Spinal cord (tissue), 10 donors: ENCODE results near the gene CELA1. TPM values are rescaled to one million over a fixed set of nuclear protein-coding genes. Genes with fewer than 3 reads are reported as not detected.
A peak's percentile ranks its signal among the peaks of the same experiment; 100 is the strongest.

Experiments
- DNase-seq, 6 donors: peaks; one replicate each; pipeline versions ENCODE4 v3.0.0 to v3.0.0-alpha.2; 2013 to 2015; ENCODE audit warnings: low spot score in 6 of 6, low read depth in 4 of 6
- H3K27ac ChIP-seq: one replicate; pipeline ENCODE4 v1.5.1; 2013; ENCODE audit warnings: low read depth, low read length, control low read depth
- H3K27me3 ChIP-seq: one replicate; pipeline ENCODE4 v1.6.1; 2013; ENCODE audit warnings: low read length; ENCODE audit not compliant: control insufficient read depth, insufficient read depth
- H3K36me3 ChIP-seq: one replicate; pipeline ENCODE4 v1.6.1; 2013; ENCODE audit warnings: low read length; ENCODE audit not compliant: control insufficient read depth, insufficient read depth
- H3K4me1 ChIP-seq: one replicate; pipeline ENCODE4 v1.6.1; 2013; ENCODE audit warnings: low read length; ENCODE audit not compliant: control insufficient read depth, insufficient read depth
- H3K4me3 ChIP-seq: one replicate; pipeline ENCODE4 v1.5.1; 2013; ENCODE audit warnings: low read depth, low read length, control low read depth
- H3K9me3 ChIP-seq: one replicate; pipeline ENCODE4 v1.6.1; 2013; ENCODE audit warnings: low read length; ENCODE audit not compliant: control insufficient read depth, insufficient read depth
- WGBS: methylation state at CpG from one replicate; pipeline ENCODE4 v1.1.5; 2013; ENCODE audit warnings: missing lambda C conversion rate; ENCODE audit not compliant: insufficient coverage; 5-methylcytosine and 5-hydroxymethylcytosine counted together
- polyA plus RNA-seq, 2 donors: library from polyadenylated mRNA; unstranded; fragments of 120-200 nt; gene quantifications; one replicate each; pipeline ENCODE4 v1.2.1, GENCODE V29; 2013; ENCODE audit not compliant: insufficient read length in 2 of 2
- total RNA-seq, 2 donors: library from RNA; depleted of rRNA in 1 of 2; stranded (reverse); fragments of 120-200 nt in 1 of 2; fragments of >200 nt in 1 of 2; gene quantifications; one replicate each; pipeline versions ENCODE4 v1.2.3 to v1.2.4, GENCODE V29; 2013 to 2014
- donor health status: healthy.

The CELA1 gene
- total and polyA plus RNA-seq, 4 donors, result not detected

- H3K4me3 ChIP-seq, result no peak overlapping the region
- H3K27me3 ChIP-seq, result no peaks in the 10 kb centered on the region
- no peak overlapping the region for H3K27ac ChIP-seq
- H3K4me1 ChIP-seq, result no peaks in the 10 kb centered on the region
- no peaks in the 10 kb centered on the region for H3K9me3 ChIP-seq
- DNase-seq, result no peak
- no peaks in the 10 kb centered on the region for H3K36me3 ChIP-seq
Observed at GRCh38 chr12:51330186-51330585, 16.3 kb downstream of the CELA1 start.

- no peak overlapping the region for H3K27ac ChIP-seq
- DNase-seq, result no peak
- H3K4me1 ChIP-seq, result no peaks in the 10 kb centered on the region
- no peak overlapping the region for H3K4me3 ChIP-seq
- WGBS, result 83% methylated on average over 4 of the region's 5 CpGs
- no peaks in the 10 kb centered on the region for H3K9me3 ChIP-seq
- no peaks in the 10 kb centered on the region for H3K27me3 ChIP-seq
- no peaks in the 10 kb centered on the region for H3K36me3 ChIP-seq
Observed at GRCh38 chr12:51329742-51330141, 16.7 kb downstream of the CELA1 start.

- Histone ChIP-seq H3K4me1 (no peaks in the 10 kb centered on the region), H3K4me3 (no peak overlapping the region), H3K36me3 (no peaks in the 10 kb centered on the region), H3K27me3 (no peaks in the 10 kb centered on the region), H3K9me3 (no peaks in the 10 kb centered on the region), H3K27ac (no peak overlapping the region)
- 94% methylated on average over 3 of the region's 4 CpGs for WGBS
- no peak for DNase-seq
Observed at GRCh38 chr12:51328587-51328986, 17.9 kb downstream of the CELA1 start.

GRCh38 chr12:51326698-51327439, 19.6 kb downstream of the CELA1 start:
- Histone ChIP-seq H3K27me3 (no peaks in the 10 kb centered on the region), H3K36me3 (no peaks in the 10 kb centered on the region), H3K4me3 (no peak overlapping the region), H3K27ac (no peak overlapping the region), H3K9me3 (no peaks in the 10 kb centered on the region), H3K4me1 (no peaks in the 10 kb centered on the region)
- 73% methylated on average over 7 of the region's 7 CpGs for WGBS
- peak in 2 of 6 donors; percentile 2 to 22 for DNase-seq

- 100% methylated on average over 3 of the region's 4 CpGs for WGBS
- no peak overlapping the region for H3K4me3 ChIP-seq
- no peak overlapping the region for H3K27ac ChIP-seq
- no peaks in the 10 kb centered on the region for H3K4me1 ChIP-seq
- DNase-seq, result no peak
- H3K27me3 ChIP-seq, result no peaks in the 10 kb centered on the region
- no peaks in the 10 kb centered on the region for H3K36me3 ChIP-seq
- H3K9me3 ChIP-seq, result no peaks in the 10 kb centered on the region
Observed at GRCh38 chr12:51324953-51325352, 21.5 kb downstream of the CELA1 start.

GRCh38 chr12:51323966-51324895, 22.2 kb downstream of the CELA1 start, which contains the start of gene BIN2:
Gene BIN2 (minus strand): TSS chr12:51324174. CDS start chr12:51324102, 72 bp downstream.
- DNase-seq, result no peak
- no peaks in the 10 kb centered on the region for H3K36me3 ChIP-seq
- H3K4me3 ChIP-seq, result no peak within 1 kb of the TSS
- no peak within 1 kb of the TSS for H3K27ac ChIP-seq
- H3K27me3 ChIP-seq, result no peaks in the 10 kb centered on the region
- 94% methylated on average over 55 of the region's 60 CpGs for WGBS
- no peaks in the 10 kb centered on the region for H3K4me1 ChIP-seq
- H3K9me3 ChIP-seq, result no peaks in the 10 kb centered on the region

GRCh38 chr12:51323317-51323960, 23.0 kb downstream of the CELA1 start:
- Histone ChIP-seq H3K4me1 (no peaks in the 10 kb centered on the region), H3K27me3 (no peaks in the 10 kb centered on the region), H3K4me3 (no peak overlapping the region), H3K36me3 (no peaks in the 10 kb centered on the region), H3K9me3 (no peaks in the 10 kb centered on the region), H3K27ac (no peak overlapping the region)
- 88% methylated on average over 14 of the region's 15 CpGs for WGBS
- DNase-seq, result no peak

GRCh38 chr12:51322452-51322851, 24.0 kb downstream of the CELA1 start:
- Histone ChIP-seq H3K27me3 (no peaks in the 10 kb centered on the region), H3K36me3 (no peaks in the 10 kb centered on the region), H3K4me3 (no peak overlapping the region), H3K9me3 (no peaks in the 10 kb centered on the region), H3K4me1 (no peaks in the 10 kb centered on the region), H3K27ac (no peak overlapping the region)
- no peak for DNase-seq
- no CpG with 5 or more reads among the region's 5 CpGs for WGBS

- Histone ChIP-seq H3K36me3 (no peaks in the 10 kb centered on the region), H3K4me1 (no peaks in the 10 kb centered on the region), H3K9me3 (no peaks in the 10 kb centered on the region), H3K27me3 (no peaks in the 10 kb centered on the region), H3K27ac (no peak overlapping the region), H3K4me3 (no peak overlapping the region)
- no peak for DNase-seq
- WGBS, result 100% methylated on average over 3 of the region's 3 CpGs
Observed at GRCh38 chr12:51321882-51322281, 24.6 kb downstream of the CELA1 start.
